ENCODE data around the gene RBM47. TPM values are rescaled to one million over a fixed set of nuclear protein-coding genes. Genes with fewer than 3 reads are reported as not detected.
"Not testable (repeated sequence)": the region's sequence is repeated elsewhere in the genome, so short reads cannot be mapped to it uniquely, and the experiment has no call there.

RBM47 gene
- total and polyA plus RNA-seq, 2 experiments from 2014 or later = 35.6 to 139 TPM

DNA sequence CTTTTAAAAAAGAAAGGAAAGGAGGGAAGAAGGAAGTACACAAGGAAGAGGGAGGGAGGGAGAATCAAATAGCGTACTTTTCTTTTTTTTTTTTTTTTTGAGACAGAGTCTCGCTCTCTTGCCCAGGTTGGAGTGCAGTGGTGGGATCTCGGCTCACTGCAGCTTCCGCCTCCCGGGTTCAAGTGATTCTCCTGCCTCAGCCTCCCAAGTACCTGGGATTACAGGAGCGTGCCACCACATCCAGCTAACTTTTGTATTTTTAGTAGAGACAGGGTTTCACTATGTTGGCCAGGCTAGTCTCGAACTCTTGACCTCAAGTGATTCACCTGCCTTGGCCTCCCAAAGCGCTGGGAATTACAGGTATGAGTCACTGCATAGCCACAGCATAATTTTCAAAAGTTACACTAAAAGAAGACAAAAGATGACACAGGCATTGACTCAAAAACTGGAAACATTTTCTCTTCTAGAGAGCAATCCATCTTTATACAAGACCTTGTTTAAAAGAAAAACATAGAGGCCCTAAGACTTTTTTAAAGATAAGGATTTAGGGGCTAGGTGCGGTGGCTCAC lies 78.0 kb downstream of the RBM47 start:
- not testable (repeated sequence) for H3F3A ChIP-seq (replicated peaks; ENCODE audit: low read depth); H3K9me2 ChIP-seq (ENCODE audit: insufficient read depth); ATAC-seq; H3K27me3 ChIP-seq (ENCODE audit: insufficient read depth); DNase-seq (ENCODE audit: low spot score); H3K9me3 Mint-ChIP-seq; H3K4me2 ChIP-seq; H3K4me3 ChIP-seq; H2AFZ ChIP-seq; H3K4me3 Mint-ChIP-seq; H3K27me3 Mint-ChIP-seq (ENCODE audit: insufficient read depth, low read depth, poor library complexity); H3K36me3 ChIP-seq (ENCODE audit: insufficient read depth)
- H3K27ac ChIP-seq (ENCODE audit: low read depth) = peak overlapping the region; percentile 20; the same call in 1 of the 2 replicates
- H3K4me1 ChIP-seq (ENCODE audit: insufficient read depth) = peaks cover 28% of the 10 kb centered on the region
- peaks cover 47% of the 10 kb centered on the region for H3K36me3 Mint-ChIP-seq (ENCODE audit: low read depth)
- H4K20me1 ChIP-seq (replicated peaks; ENCODE audit: insufficient read depth) = peaks cover 14% of the 10 kb centered on the region
- peaks cover 49% of the 10 kb centered on the region for H3K4me1 Mint-ChIP-seq
- peaks cover 98% of the 10 kb centered on the region for H3K79me2 ChIP-seq (replicated peaks; ENCODE audit: insufficient read depth)
- peak overlapping the region; percentile 38; the same call in 1 of the 2 replicates for H3K27ac Mint-ChIP-seq

DNA sequence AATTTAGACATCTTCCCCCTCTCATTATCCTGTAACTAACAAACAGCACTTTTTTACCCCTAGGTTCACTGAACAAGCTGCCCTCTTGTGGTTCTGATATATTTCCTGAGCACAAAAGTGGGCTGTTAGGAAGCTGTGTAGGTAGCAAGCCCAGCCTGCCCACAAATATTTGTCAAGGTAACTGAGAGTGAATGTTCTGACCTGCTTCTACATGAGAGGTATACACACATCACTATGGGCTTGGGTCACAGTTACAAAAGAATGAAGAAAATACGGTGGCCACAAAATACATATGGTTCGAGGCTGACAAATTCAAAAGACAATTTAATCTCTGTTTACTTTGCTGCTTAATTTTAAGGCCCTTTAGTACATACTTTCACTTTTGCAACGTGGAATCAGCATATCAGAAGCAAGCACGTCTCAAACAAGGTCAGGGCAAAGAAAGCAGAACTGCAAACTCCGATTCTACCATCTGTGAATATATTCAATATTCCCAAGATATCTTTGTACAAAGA lies 78.7 kb downstream of the RBM47 start:
- Histone ChIP-seq H3K4me2 (no peak overlapping the region), H3K9me2 (ENCODE audit: insufficient read depth) (no peaks in the 10 kb centered on the region), H3F3A (replicated peaks; ENCODE audit: low read depth) (0 out of 2 replicates have a peak, but pooled peaks cover 4% of the 10 kb centered on the region), H3K79me2 (replicated peaks; ENCODE audit: insufficient read depth) (peaks cover 98% of the 10 kb centered on the region), H2AFZ (no peak overlapping the region), H3K4me1 (ENCODE audit: insufficient read depth) (peaks cover 28% of the 10 kb centered on the region), H3K4me3 (no peak overlapping the region), H3K36me3 (ENCODE audit: insufficient read depth) (peaks cover 8% of the 10 kb centered on the region), H4K20me1 (replicated peaks; ENCODE audit: insufficient read depth) (peaks cover 20% of the 10 kb centered on the region), H3K27me3 (ENCODE audit: insufficient read depth) (no peaks in the 10 kb centered on the region), H3K27ac (ENCODE audit: low read depth) (peak overlapping the region; percentile 20; the same call in 1 of the 2 replicates)
- peaks cover 48% of the 10 kb centered on the region for H3K36me3 Mint-ChIP-seq (ENCODE audit: low read depth)
- peaks cover 6% of the 10 kb centered on the region for H3K27me3 Mint-ChIP-seq (ENCODE audit: insufficient read depth, low read depth, poor library complexity)
- no peak overlapping the region for H3K4me3 Mint-ChIP-seq
- DNase-seq (ENCODE audit: low spot score) (peak; percentile 55), ATAC-seq (peak; percentile 44)
- peak overlapping the region; percentile 38; the same call in 1 of the 2 replicates for H3K27ac Mint-ChIP-seq
- H3K4me1 Mint-ChIP-seq = peaks cover 49% of the 10 kb centered on the region
- no peaks in the 10 kb centered on the region for H3K9me3 Mint-ChIP-seq
- no peak for TF ChIP-seq REST (IDR thresholded peaks at IDR 0.05; ENCODE audit: unreplicated experiment)
- TF ChIP-seq NANOG (IDR thresholded peaks at IDR 0.05; ENCODE audit: borderline replicate concordance) = no peak
- TF ChIP-seq CTCF (conservative IDR thresholded peaks at IDR 0.05; ENCODE audit: low read depth in 2 of 2) = peak; percentile 45 to 46
- TF ChIP-seq ZNF462 (CRISPR knock-in tag; IDR thresholded peaks at IDR 0.05) = no peak
- TF ChIP-seq ZNF331 (CRISPR knock-in tag; IDR thresholded peaks at IDR 0.05; ENCODE audit: low read depth) = no peak
- TF ChIP-seq EZH2phosphoT487 (IDR thresholded peaks at IDR 0.05; ENCODE audit: unreplicated experiment) = no peak

Measured in GM23338 (cell line).